ENCODE measurements around the gene IL1RAPL1. TPM values are rescaled to one million over a fixed set of nuclear protein-coding genes. Genes with fewer than 3 reads are reported as not detected.

Gene IL1RAPL1
- total and polyA plus RNA-seq, 5 donors, result 0.48 to 3.1 (median 2.4) TPM

Small RNA genes within 50 kb of the gene (microRNA-seq; reads per million reads assigned to microRNA genes)
- gene MIR4666B, result 0 reads per million in 2 donors

All from right cardiac atrium (tissue), 5 donors.